OCI-LY7 (cell line): Measurements from ENCODE around the gene SAMD13. TPM values are rescaled to one million over a fixed set of nuclear protein-coding genes. Genes with fewer than 3 reads are reported as not detected.

Experiments
- BruUV-seq: library from RNA; stranded (reverse); fragments of 400-500 nt; replicated peaks from 2 replicates; lab custom pipeline; 2021; lab: Mats Ljungman, UMichigan
- CTCF ChIA-PET: fragments of 300-600 bp; sonication (Branson Sonifier 250); formaldehyde crosslinking; loops from one replicate; lab custom pipeline; 2022; ENCODE audit warnings: antibody characterized with exemption; ENCODE audit not compliant: unreplicated experiment; lab: Charles Lee
- POLR2A ChIA-PET: fragments of 300-600 bp; sonication (Branson Sonifier 250); formaldehyde crosslinking; loops from one replicate; lab custom pipeline; 2022; ENCODE audit warnings: antibody characterized with exemption; lab: Charles Lee
- DNase-seq: peaks from one replicate; pipeline ENCODE4 v3.0.0-alpha.2; 2015; ENCODE audit warnings: low spot score
- H2AFZ ChIP-seq: fragments of 200-600 bp; sonication (generic), shearing (Covaris generic); 2 replicates; pipeline ENCODE4 v1.6.1; 2014; ENCODE audit warnings: mild to moderate bottlenecking, antibody characterized with exemption, low read length, moderate library complexity
- H3K27ac ChIP-seq: fragments of 200-600 bp; sonication (generic); 2 replicates; pipeline ENCODE4 v1.5.1; 2014; ENCODE audit warnings: mixed run types, low read depth, mild to moderate bottlenecking, moderate library complexity, low read length, inconsistent platforms; ENCODE audit not compliant: poor library complexity, severe bottlenecking
- H3K36me3 ChIP-seq: fragments of 200-600 bp; sonication (generic); 2 replicates; pipeline ENCODE4 v1.6.1; 2014; ENCODE audit warnings: mild to moderate bottlenecking, antibody characterized with exemption, low read length, moderate library complexity, mixed read lengths; ENCODE audit not compliant: insufficient read depth
- H3K4me1 ChIP-seq: fragments of 200-600 bp; sonication (generic); 2 replicates; pipeline ENCODE4 v1.5.1; 2014; ENCODE audit warnings: mild to moderate bottlenecking, low read length; ENCODE audit not compliant: insufficient read depth, poor library complexity, severe bottlenecking
- H3K4me2 ChIP-seq: fragments of 200-600 bp; sonication (generic); 2 replicates; pipeline ENCODE4 v1.6.1; 2014; ENCODE audit warnings: mild to moderate bottlenecking, low read length
- H3K4me3 ChIP-seq: fragments of 200-600 bp; sonication (generic); 2 replicates; pipeline ENCODE4 v1.5.1; 2014; ENCODE audit warnings: mild to moderate bottlenecking, low read depth, low read length; ENCODE audit not compliant: poor library complexity, severe bottlenecking
- H3K79me2 ChIP-seq: fragments of 200-600 bp; sonication (generic); 2 replicates; pipeline ENCODE4 v1.6.1; 2016; ENCODE audit warnings: low read depth, mild to moderate bottlenecking, low read length, moderate library complexity, mixed read lengths; ENCODE audit not compliant: insufficient read depth
- H3K9me2 ChIP-seq: fragments of 200-600 bp; sonication (generic); 2 replicates; pipeline ENCODE4 v1.6.1; 2016; ENCODE audit warnings: mild to moderate bottlenecking, low read length, mixed read lengths; ENCODE audit not compliant: insufficient read depth
- H3K9me3 ChIP-seq: fragments of 200-600 bp; sonication (generic); 2 replicates; pipeline ENCODE4 v1.6.1; 2014; ENCODE audit warnings: mild to moderate bottlenecking, mixed run types, low read length, mixed read lengths
- H4K20me1 ChIP-seq: fragments of 200-600 bp; sonication (generic); 2 replicates; pipeline ENCODE4 v1.6.1; 2014; ENCODE audit warnings: mild to moderate bottlenecking, antibody characterized with exemption, low read length, moderate library complexity, mixed read lengths; ENCODE audit not compliant: insufficient read depth
- CTCF ChIP-seq: fragments of 200-600 bp; sonication (generic); conservative IDR thresholded peaks from 2 replicates; pipeline ENCODE4 v1.5.1; 2014; ENCODE audit warnings: mild to moderate bottlenecking, antibody characterized with exemption, low read length, moderate library complexity, mixed read lengths
- EZH2phosphoT487 ChIP-seq: fragments of 200-600 bp; sonication (generic); IDR thresholded peaks from 2 replicates; pipeline ENCODE4 v1.6.1; 2018; ENCODE audit warnings: low read depth, borderline replicate concordance, mild to moderate bottlenecking, mixed run types, antibody characterized with exemption, low read length, moderate library complexity, mixed read lengths
- intact Hi-C: fragments of 100-400 bp; cut with micrococcal nuclease; formaldehyde crosslinking; loops from one replicate; pipeline ENCODE4 v1.10.0; 2022; ENCODE audit not compliant: unreplicated experiment
- total RNA-seq, 2 experiments: library from RNA; depleted of rRNA in 1 of 2; stranded (reverse); fragments of >200 nt in 1 of 2; shearing (Covaris generic) in 1 of 2; gene quantifications; 2 replicates each; pipeline ENCODE4 v1.2.3, GENCODE V29; 2014 to 2022

Gene SAMD13
- total RNA-seq, 2 experiments from 2014 or later: 5.4 to 5.7 TPM

- BruUV-seq: no TSS peak
- H3K9me3 ChIP-seq: no peaks in the 10 kb centered on the region
- H3K4me3 ChIP-seq: no peak overlapping the region
- H4K20me1 ChIP-seq: no peaks in the 10 kb centered on the region
- intact Hi-C loops: no loop called here
- H3K4me1 ChIP-seq: no peaks in the 10 kb centered on the region
- POLR2A ChIA-PET: interaction anchor here (0.6 kb wide), 1 partner anchor 1932 kb away, joined by 4 read pairs; no protein-coding TSS in a partner anchor
- CTCF ChIA-PET: no interaction called here
- no peak overlapping the region for H3K4me2 ChIP-seq
- H3K36me3 ChIP-seq: no peaks in the 10 kb centered on the region
- no peak overlapping the region for H2AFZ ChIP-seq
- H3K27ac ChIP-seq: no peak overlapping the region
- DNase-seq: peak; percentile 24
- TF ChIP-seq CTCF (peak; percentile 54), EZH2phosphoT487 (no peak)
- H3K9me2 ChIP-seq: no peaks in the 10 kb centered on the region
- no peaks in the 10 kb centered on the region for H3K79me2 ChIP-seq
These were observed 86.1 kb downstream of the SAMD13 start for GRCh38 chr1:84387480-84388163.

- CTCF ChIA-PET: no interaction called here
These were observed 88.7 kb downstream of the SAMD13 start for GRCh38 chr1:84390226-84390625.

More at GRCh38 chr1:84390226-84390625, 88.7 kb downstream of the SAMD13 start:
- no TSS peak for BruUV-seq
- TF ChIP-seq EZH2phosphoT487: no peak
- TF ChIP-seq CTCF: no peak
- no peak overlapping the region for H3K4me3 ChIP-seq
- no peaks in the 10 kb centered on the region for H3K9me2 ChIP-seq
- H3K79me2 ChIP-seq: no peaks in the 10 kb centered on the region
- intact Hi-C loops: no loop called here
- no peaks in the 10 kb centered on the region for H3K4me1 ChIP-seq
- no peak overlapping the region for H3K27ac ChIP-seq
- H4K20me1 ChIP-seq: no peaks in the 10 kb centered on the region
- POLR2A ChIA-PET: interaction anchor here (0.8 to 1.5 kb wide), 4 partner anchors 9 to 15 kb away, joined by 3 to 8 read pairs (median 4); no protein-coding TSS in a partner anchor
- no peak overlapping the region for H2AFZ ChIP-seq
- no peaks in the 10 kb centered on the region for H3K9me3 ChIP-seq
- DNase-seq: no peak
- no peak overlapping the region for H3K4me2 ChIP-seq
- no peaks in the 10 kb centered on the region for H3K36me3 ChIP-seq
